Mucosa of descending colon (tissue), 3 donors: ENCODE results near the gene ABHD12B. TPM values are rescaled to one million over a fixed set of nuclear protein-coding genes. Genes with fewer than 3 reads are reported as not detected.
"Not testable (repeated sequence)": the region's sequence is repeated elsewhere in the genome, so short reads cannot be mapped to it uniquely, and the experiment has no call there.

Experiments
- ATAC-seq: fragments of 200-7000 bp; cut with Tn5 transposase; one replicate; pipeline ENCODE4 v1.9.1; 2020; ENCODE audit warnings: mild to moderate bottlenecking, moderate library complexity
- DNase-seq, 3 donors: peaks; one replicate each; pipeline ENCODE4 v3.0.0-alpha.2; 2020
- H3K36me3 ChIP-seq: fragments of 200-600 bp; one replicate; pipeline ENCODE4 v1.8.0; 2021; ENCODE audit warnings: low read depth, mild to moderate bottlenecking
- H3K4me1 ChIP-seq: fragments of 200-600 bp; one replicate; pipeline ENCODE4 v1.8.0; 2021; ENCODE audit warnings: low read depth, mild to moderate bottlenecking
- H3K4me3 ChIP-seq: fragments of 200-600 bp; one replicate; pipeline ENCODE4 v1.8.0; 2021; ENCODE audit warnings: mild to moderate bottlenecking
- H3K9me3 ChIP-seq: fragments of 200-600 bp; one replicate; pipeline ENCODE4 v1.8.0; 2021; ENCODE audit warnings: mild to moderate bottlenecking
- intact Hi-C, 2 donors: fragments of 100-400 bp; cut with DNase I in 1 of 2; cut with micrococcal nuclease in 1 of 2; formaldehyde crosslinking; loops; one replicate each; pipeline versions ENCODE4 v1.11.0 to v1.11.1; 2022; cut with DNase I, micrococcal nuclease
- total RNA-seq, 3 donors: library from RNA; stranded (reverse); fragmentation: NEBNext Ultra II Directional in 2 of 3; extraction: Animal tissue kit (Norgen Biotek cat#: 25700) in 2 of 3; gene quantifications; one replicate each; pipeline versions ENCODE4 v1.2.1 to v1.2.4, GENCODE V29; 2021 to 2023
- TF ChIP-seq, protein P1 (sequence below): fragments of 200-600 bp; IDR thresholded peaks from one replicate; pipeline ENCODE4 v1.8.0; 2022; ENCODE audit warnings: antibody characterized with exemption, mild to moderate bottlenecking
- donor health status: DM: no; HTN: no; CAD: no; lungs with moderate emphysema.
- donor health status: DM: no; HTN: no; CAD: no.
- donor health status: DM: no; HTN: yes; CAD: no.

ABHD12B gene
- total RNA-seq, 3 donors from 2014 or later: 3.1 to 16.2 (median 14.2) TPM

- intact Hi-C loops: no loop called here
- DNase-seq (no peak), ATAC-seq (no peak)
- H3K4me3 ChIP-seq: no peak overlapping the region
- H3K4me1 ChIP-seq: peaks cover 8% of the 10 kb centered on the region
- no peaks in the 10 kb centered on the region for H3K36me3 ChIP-seq
- no peaks in the 10 kb centered on the region for H3K9me3 ChIP-seq
- TF ChIP-seq, protein P1, sequence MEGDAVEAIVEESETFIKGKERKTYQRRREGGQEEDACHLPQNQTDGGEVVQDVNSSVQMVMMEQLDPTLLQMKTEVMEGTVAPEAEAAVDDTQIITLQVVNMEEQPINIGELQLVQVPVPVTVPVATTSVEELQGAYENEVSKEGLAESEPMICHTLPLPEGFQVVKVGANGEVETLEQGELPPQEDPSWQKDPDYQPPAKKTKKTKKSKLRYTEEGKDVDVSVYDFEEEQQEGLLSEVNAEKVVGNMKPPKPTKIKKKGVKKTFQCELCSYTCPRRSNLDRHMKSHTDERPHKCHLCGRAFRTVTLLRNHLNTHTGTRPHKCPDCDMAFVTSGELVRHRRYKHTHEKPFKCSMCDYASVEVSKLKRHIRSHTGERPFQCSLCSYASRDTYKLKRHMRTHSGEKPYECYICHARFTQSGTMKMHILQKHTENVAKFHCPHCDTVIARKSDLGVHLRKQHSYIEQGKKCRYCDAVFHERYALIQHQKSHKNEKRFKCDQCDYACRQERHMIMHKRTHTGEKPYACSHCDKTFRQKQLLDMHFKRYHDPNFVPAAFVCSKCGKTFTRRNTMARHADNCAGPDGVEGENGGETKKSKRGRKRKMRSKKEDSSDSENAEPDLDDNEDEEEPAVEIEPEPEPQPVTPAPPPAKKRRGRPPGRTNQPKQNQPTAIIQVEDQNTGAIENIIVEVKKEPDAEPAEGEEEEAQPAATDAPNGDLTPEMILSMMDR: no peak
These were observed 64.1 kb downstream of the ABHD12B start for GRCh38 chr14:50936016-50936340.

GRCh38 chr14:50936882-50937281 is 65.0 kb downstream of the ABHD12B start:
- no peak overlapping the region for H3K4me3 ChIP-seq
- intact Hi-C loops: no loop called here
- H3K9me3 ChIP-seq: no peaks in the 10 kb centered on the region
- TF ChIP-seq, protein P1: no peak
- ATAC-seq (no peak), DNase-seq (no peak)
- no peaks in the 10 kb centered on the region for H3K36me3 ChIP-seq
- H3K4me1 ChIP-seq: peaks cover 8% of the 10 kb centered on the region

DNA sequence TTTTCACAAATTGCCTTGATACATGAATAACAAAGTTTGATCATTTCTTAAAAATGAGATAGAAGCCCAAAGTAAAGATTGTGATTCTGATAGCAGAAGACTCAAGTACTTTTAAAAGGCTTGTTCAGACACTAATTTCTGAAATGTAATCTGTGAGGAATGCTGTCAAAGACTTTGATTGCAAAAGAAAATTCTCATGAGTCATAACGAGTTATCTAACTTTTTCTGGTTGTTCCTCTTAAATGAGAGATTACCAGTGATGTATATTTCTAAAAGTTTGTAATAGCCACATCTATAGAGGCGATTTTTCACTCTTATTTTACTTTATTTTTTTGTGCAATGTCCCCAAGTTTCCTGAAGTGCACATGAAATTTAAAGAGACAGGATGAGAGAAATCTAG is 65.5 kb downstream of the ABHD12B start:
- TF ChIP-seq, protein P1: no peak
- H3K4me3 ChIP-seq: no peak overlapping the region
- no peak for ATAC-seq
- H3K4me1 ChIP-seq: peaks cover 8% of the 10 kb centered on the region
- intact Hi-C loops: no loop called here
- DNase-seq: no peak
- no peaks in the 10 kb centered on the region for H3K36me3 ChIP-seq
- H3K9me3 ChIP-seq: no peaks in the 10 kb centered on the region

- peaks cover 8% of the 10 kb centered on the region for H3K4me1 ChIP-seq
- intact Hi-C loops: no loop called here
- TF ChIP-seq, protein P1: no peak
These were observed 65.9 kb downstream of the ABHD12B start for GRCh38 chr14:50937800-50938199.

DNA sequence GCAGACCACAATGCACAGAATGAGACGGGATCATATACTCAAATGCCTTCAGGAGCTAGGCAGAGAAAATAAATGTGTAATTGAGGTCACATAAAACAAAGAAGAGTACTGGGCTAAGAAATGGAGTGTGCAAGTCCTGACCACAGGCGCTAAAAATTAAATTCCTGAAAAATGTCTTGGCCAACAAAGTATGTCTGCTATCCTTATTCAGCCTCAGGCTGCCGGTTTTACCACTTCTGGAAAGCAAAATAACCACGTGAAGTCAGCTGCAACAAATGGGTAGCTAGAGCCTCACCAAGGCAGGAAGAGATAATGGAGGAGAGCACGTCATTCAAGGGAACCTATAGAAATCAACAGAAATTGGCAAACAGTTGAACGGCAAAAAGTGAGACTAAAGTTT is 69.3 kb downstream of the ABHD12B start:
- TF ChIP-seq, protein P1: no peak
- intact Hi-C loops: no loop called here
- no peaks in the 10 kb centered on the region for H3K36me3 ChIP-seq

More at GRCh38 chr14:50937800-50938199, 65.9 kb downstream of the ABHD12B start:
- DNase-seq (no peak), ATAC-seq (no peak)
- no peak overlapping the region for H3K4me3 ChIP-seq
- no peaks in the 10 kb centered on the region for H3K9me3 ChIP-seq
- no peaks in the 10 kb centered on the region for H3K36me3 ChIP-seq

GRCh38 chr14:50941638-50942037 is 69.8 kb downstream of the ABHD12B start:
- intact Hi-C loops, H3K4me1 ChIP-seq, ATAC-seq, H3K9me3 ChIP-seq, H3K36me3 ChIP-seq, DNase-seq, H3K4me3 ChIP-seq: not testable (repeated sequence)

More for the DNA sequence above, 69.3 kb downstream of the ABHD12B start:
- ATAC-seq (no peak), DNase-seq (no peak)
- Histone ChIP-seq H3K4me3 (no peak overlapping the region), H3K4me1 (peaks cover 8% of the 10 kb centered on the region), H3K9me3 (no peaks in the 10 kb centered on the region)
